Fibroblast of lung (primary cell): Measurements from ENCODE around the gene SCN1A. TPM values are rescaled to one million over a fixed set of nuclear protein-coding genes. Genes with fewer than 3 reads are reported as not detected.

Experiments
- DNase-seq, 2 donors: peaks; one replicate each; pipeline versions ENCODE4 v3.0.0 to v3.0.0-alpha.2; 2010; ENCODE audit warnings: low read depth in 2 of 2
- H2AFZ ChIP-seq: 2 replicates; pipeline ENCODE4 v1.5.1; 2012; ENCODE audit warnings: low read length, control low read depth, inconsistent platforms
- H3K27ac ChIP-seq: 2 replicates; pipeline ENCODE4 v1.5.1; 2011; ENCODE audit warnings: low read length, control low read depth; ENCODE audit not compliant: insufficient read depth
- H3K27me3 ChIP-seq: 2 replicates; pipeline ENCODE4 v1.5.1; 2011; ENCODE audit warnings: mild to moderate bottlenecking, low read length; ENCODE audit not compliant: control insufficient read depth, insufficient read depth
- H3K36me3 ChIP-seq: 2 replicates; pipeline ENCODE4 v1.5.1; 2011; ENCODE audit warnings: low read length; ENCODE audit not compliant: control insufficient read depth, insufficient read depth
- H3K4me1 ChIP-seq: 2 replicates; pipeline ENCODE4 v1.5.1; 2011; ENCODE audit warnings: low read length; ENCODE audit not compliant: control insufficient read depth, insufficient read depth; ENCODE audit errors: extremely low read depth
- H3K4me2 ChIP-seq: 2 replicates; pipeline ENCODE4 v1.5.1; 2011; ENCODE audit warnings: low read length, control low read depth; ENCODE audit not compliant: insufficient read depth; ENCODE audit errors: extremely low read depth
- H3K4me3 ChIP-seq, 4 experiments: fragments of 200-600 bp in 1 of 4; sonication (generic) in 1 of 4; replicated peaks in 1 of 4; 2 replicates each; pipeline ENCODE4 v1.5.1; 2011 to 2016; ENCODE audit warnings: low read length in 4 of 4, low read depth in 3 of 4, mild to moderate bottlenecking in 3 of 4, control low read depth in 2 of 4, inconsistent platforms in 1 of 4, mixed read lengths in 1 of 4; ENCODE audit not compliant: insufficient read depth in 1 of 4; ENCODE audit errors: control extremely low read depth in 1 of 4
- H3K79me2 ChIP-seq: 2 replicates; pipeline ENCODE4 v1.5.1; 2012; ENCODE audit warnings: mild to moderate bottlenecking, low read length, inconsistent platforms; ENCODE audit not compliant: control insufficient read depth, insufficient read depth
- H3K9ac ChIP-seq: 2 replicates; pipeline ENCODE4 v1.5.1; 2011; ENCODE audit warnings: mild to moderate bottlenecking, low read length, control low read depth; ENCODE audit not compliant: insufficient read depth
- H3K9me3 ChIP-seq: 2 replicates; pipeline ENCODE4 v1.5.1; 2012; ENCODE audit warnings: low read depth, low read length; ENCODE audit not compliant: control insufficient read depth, insufficient read depth
- H4K20me1 ChIP-seq: 2 replicates; pipeline ENCODE4 v1.5.1; 2011; ENCODE audit warnings: low read length; ENCODE audit not compliant: control insufficient read depth, insufficient read depth; ENCODE audit errors: extremely low read depth
- EZH2 ChIP-seq: IDR thresholded peaks from 2 replicates; pipeline ENCODE4 v1.5.1; 2012; ENCODE audit warnings: low read length, control low read depth, mild to moderate bottlenecking; ENCODE audit errors: missing control alignments
- polyA plus RNA-seq, 2 donors: library from polyadenylated mRNA; depleted of rRNA in 1 of 2; stranded (reverse) in 1 of 2; unstranded in 1 of 2; fragments of >200 nt; gene quantifications; 2 replicates each; pipeline ENCODE4 v1.2.1, GENCODE V29; 2011 to 2012; ENCODE audit warnings: missing spikeins in 1 of 2
- total RNA-seq: library from RNA; depleted of rRNA; stranded (reverse); fragments of >200 nt; gene quantifications from 2 replicates; pipeline ENCODE4 v1.2.1, GENCODE V29; 2014
- TF ChIP-seq, protein P1 (sequence below), 2 donors: IDR thresholded peaks in 1 of 2; conservative IDR thresholded peaks in 1 of 2; 1 replicate in 1 of 2; 2 replicates in 1 of 2; pipeline ENCODE4 v1.5.1; 2011 to 2012; ENCODE audit warnings: low read length in 2 of 2, control low read depth in 1 of 2, inconsistent platforms in 1 of 2, low read depth in 1 of 2, mild to moderate bottlenecking in 1 of 2

SCN1A gene
- total and polyA plus RNA-seq, 2 donors (not counting 1 experiment from before 2014, with no cell fraction given): 0.05 to 0.50 TPM

DNA sequence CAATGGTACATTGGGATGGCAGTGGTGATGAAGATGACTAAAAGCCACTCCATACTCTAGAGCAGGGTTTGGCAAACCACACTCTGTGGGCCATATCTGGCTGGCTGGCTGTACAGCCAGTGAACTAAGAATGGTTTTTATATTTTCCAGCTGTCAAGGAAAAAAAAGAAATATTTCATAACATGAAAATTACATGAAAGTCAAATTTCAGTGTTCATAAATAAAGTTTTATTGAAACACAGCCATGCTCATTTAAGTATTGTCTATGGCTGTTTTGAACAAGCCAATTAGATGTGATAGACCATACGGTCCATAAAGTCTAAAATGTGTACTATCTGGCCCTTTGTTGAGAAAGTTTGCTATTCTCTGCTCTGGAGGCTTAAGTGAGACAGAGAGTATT, 175.7 kb downstream of the SCN1A start:
- Histone ChIP-seq H3K4me2 (peak overlapping the region; percentile 5), H3K4me3 (peak overlapping the region in 3 of 4 experiments; percentile 80 to 88 (median 82)), H3K9ac (no peak overlapping the region), H3K79me2 (peaks cover 25% of the 10 kb centered on the region), H3K4me1 (no peaks in the 10 kb centered on the region), H2AFZ (no peak overlapping the region), H4K20me1 (no peaks in the 10 kb centered on the region), H3K27me3 (no peaks in the 10 kb centered on the region), H3K27ac (no peak overlapping the region), H3K36me3 (no peaks in the 10 kb centered on the region), H3K9me3 (no peaks in the 10 kb centered on the region)
- no peak for TF ChIP-seq EZH2
- TF ChIP-seq, protein P1, sequence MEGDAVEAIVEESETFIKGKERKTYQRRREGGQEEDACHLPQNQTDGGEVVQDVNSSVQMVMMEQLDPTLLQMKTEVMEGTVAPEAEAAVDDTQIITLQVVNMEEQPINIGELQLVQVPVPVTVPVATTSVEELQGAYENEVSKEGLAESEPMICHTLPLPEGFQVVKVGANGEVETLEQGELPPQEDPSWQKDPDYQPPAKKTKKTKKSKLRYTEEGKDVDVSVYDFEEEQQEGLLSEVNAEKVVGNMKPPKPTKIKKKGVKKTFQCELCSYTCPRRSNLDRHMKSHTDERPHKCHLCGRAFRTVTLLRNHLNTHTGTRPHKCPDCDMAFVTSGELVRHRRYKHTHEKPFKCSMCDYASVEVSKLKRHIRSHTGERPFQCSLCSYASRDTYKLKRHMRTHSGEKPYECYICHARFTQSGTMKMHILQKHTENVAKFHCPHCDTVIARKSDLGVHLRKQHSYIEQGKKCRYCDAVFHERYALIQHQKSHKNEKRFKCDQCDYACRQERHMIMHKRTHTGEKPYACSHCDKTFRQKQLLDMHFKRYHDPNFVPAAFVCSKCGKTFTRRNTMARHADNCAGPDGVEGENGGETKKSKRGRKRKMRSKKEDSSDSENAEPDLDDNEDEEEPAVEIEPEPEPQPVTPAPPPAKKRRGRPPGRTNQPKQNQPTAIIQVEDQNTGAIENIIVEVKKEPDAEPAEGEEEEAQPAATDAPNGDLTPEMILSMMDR (conservative IDR thresholded peaks at IDR 0.05 in 1 of 2, IDR thresholded peaks at IDR 0.05 in 1 of 2; ENCODE audit: low read depth in 1 of 2, low read length in 2 of 2): no peak
- no peak for DNase-seq

DNA sequence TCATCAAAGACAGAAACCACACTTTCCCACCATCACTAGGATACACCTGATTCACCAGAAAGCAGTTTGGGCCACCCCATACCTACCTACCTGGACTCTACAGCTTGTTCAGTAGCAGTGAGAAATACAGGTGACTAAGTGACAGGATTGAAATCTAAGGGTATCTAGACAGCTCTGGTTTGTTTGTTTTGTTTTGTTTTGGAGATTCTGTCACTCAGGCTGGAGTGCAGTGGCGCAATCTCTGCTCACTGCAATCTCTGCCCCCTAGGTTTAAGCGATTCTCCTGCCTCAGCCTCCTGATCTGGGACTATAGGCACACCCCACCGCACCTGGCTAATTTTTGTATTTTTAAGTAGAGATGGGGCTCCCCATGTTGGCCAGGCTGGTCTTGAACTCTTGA, 177.4 kb downstream of the SCN1A start:
- Histone ChIP-seq H3K9ac (no peak overlapping the region), H3K27me3 (no peaks in the 10 kb centered on the region), H2AFZ (no peak overlapping the region), H4K20me1 (no peaks in the 10 kb centered on the region), H3K4me3 (no peak overlapping the region), H3K27ac (no peak overlapping the region), H3K4me2 (no peak overlapping the region), H3K79me2 (peaks cover 25% of the 10 kb centered on the region), H3K4me1 (no peaks in the 10 kb centered on the region), H3K9me3 (no peaks in the 10 kb centered on the region), H3K36me3 (no peaks in the 10 kb centered on the region)
- TF ChIP-seq, protein P1 (conservative IDR thresholded peaks at IDR 0.05 in 1 of 2, IDR thresholded peaks at IDR 0.05 in 1 of 2; ENCODE audit: low read depth in 1 of 2, low read length in 2 of 2): no peak
- TF ChIP-seq EZH2: no peak
- DNase-seq: no peak

DNA sequence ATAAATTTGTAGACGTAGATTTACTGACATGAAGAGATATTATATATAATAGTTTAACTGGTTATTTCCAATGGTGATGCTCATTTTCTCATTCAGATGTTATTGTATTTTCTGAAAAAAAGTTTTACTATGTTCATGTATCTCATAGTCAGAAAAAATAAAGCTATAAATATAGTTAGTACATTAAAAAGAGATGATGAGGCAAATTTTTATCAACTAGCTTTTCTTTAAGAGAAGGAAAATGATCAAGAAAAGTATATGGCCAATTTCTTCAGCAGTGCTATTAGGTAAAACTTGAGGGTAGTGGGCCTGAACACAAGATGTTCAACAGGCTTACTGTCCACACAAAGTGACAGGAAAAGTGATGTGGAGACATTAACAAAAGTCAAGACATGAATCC, 186.0 kb downstream of the SCN1A start:
- Histone ChIP-seq H3K4me2 (no peak overlapping the region), H4K20me1 (no peaks in the 10 kb centered on the region), H3K4me3 (no peak overlapping the region), H3K27ac (no peak overlapping the region), H3K27me3 (no peaks in the 10 kb centered on the region), H3K79me2 (no peaks in the 10 kb centered on the region), H2AFZ (no peak overlapping the region), H3K9ac (no peak overlapping the region), H3K36me3 (peaks cover 3% of the 10 kb centered on the region), H3K4me1 (no peaks in the 10 kb centered on the region), H3K9me3 (no peaks in the 10 kb centered on the region)
- no peak for DNase-seq
- TF ChIP-seq, protein P1 (conservative IDR thresholded peaks at IDR 0.05 in 1 of 2, IDR thresholded peaks at IDR 0.05 in 1 of 2; ENCODE audit: low read depth in 1 of 2, low read length in 2 of 2): no peak
- TF ChIP-seq EZH2: no peak
